Spleen (tissue), 7 donors: ENCODE data around the gene EHMT1.

Source experiments
- POLR2A ChIP-seq, 3 donors: fragments of 450-650 bp; IDR thresholded peaks; one replicate each; pipeline ENCODE4 v1.5.1; 2017; ENCODE audit warnings: antibody characterized with exemption in 3 of 3, mild to moderate bottlenecking in 1 of 3
- POLR2AphosphoS5 ChIP-seq, 3 donors: sonication (generic); formaldehyde crosslinking; IDR thresholded peaks; one replicate each; pipeline ENCODE4 v1.5.1; 2017; ENCODE audit warnings: antibody characterized with exemption in 3 of 3
- TF ChIP-seq, protein P1 (sequence below), 11 experiments: fragments of 200-600 bp in 7 of 11; fragments of 450-650 bp in 4 of 11; sonication (generic) in 4 of 11; IDR thresholded peaks in 8 of 11; conservative IDR thresholded peaks in 3 of 11; 1 replicate in 7 of 11; 2 replicates in 4 of 11; pipeline versions ENCODE4 v1.4.0 to v1.8.0; 2016 to 2021; ENCODE audit warnings: antibody characterized with exemption in 11 of 11, inconsistent platforms in 4 of 11, mild to moderate bottlenecking in 1 of 11
- donor health status: DM: no; HTN: no; CAD: no; lungs with moderate emphysema.
- donor health status: DM: no; HTN: no; CAD: no.
- donor health status: DM: no; HTN: no; CAD: no.

GRCh38 chr9:137799630-137799983 lies 180.8 kb downstream of the EHMT1 start:
- TF ChIP-seq, protein P1, sequence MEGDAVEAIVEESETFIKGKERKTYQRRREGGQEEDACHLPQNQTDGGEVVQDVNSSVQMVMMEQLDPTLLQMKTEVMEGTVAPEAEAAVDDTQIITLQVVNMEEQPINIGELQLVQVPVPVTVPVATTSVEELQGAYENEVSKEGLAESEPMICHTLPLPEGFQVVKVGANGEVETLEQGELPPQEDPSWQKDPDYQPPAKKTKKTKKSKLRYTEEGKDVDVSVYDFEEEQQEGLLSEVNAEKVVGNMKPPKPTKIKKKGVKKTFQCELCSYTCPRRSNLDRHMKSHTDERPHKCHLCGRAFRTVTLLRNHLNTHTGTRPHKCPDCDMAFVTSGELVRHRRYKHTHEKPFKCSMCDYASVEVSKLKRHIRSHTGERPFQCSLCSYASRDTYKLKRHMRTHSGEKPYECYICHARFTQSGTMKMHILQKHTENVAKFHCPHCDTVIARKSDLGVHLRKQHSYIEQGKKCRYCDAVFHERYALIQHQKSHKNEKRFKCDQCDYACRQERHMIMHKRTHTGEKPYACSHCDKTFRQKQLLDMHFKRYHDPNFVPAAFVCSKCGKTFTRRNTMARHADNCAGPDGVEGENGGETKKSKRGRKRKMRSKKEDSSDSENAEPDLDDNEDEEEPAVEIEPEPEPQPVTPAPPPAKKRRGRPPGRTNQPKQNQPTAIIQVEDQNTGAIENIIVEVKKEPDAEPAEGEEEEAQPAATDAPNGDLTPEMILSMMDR (IDR thresholded peaks at IDR 0.05 in 8 of 11, conservative IDR thresholded peaks at IDR 0.05 in 3 of 11): no peak
- no peak for TF ChIP-seq POLR2A (IDR thresholded peaks at IDR 0.05)
- TF ChIP-seq POLR2AphosphoS5 (IDR thresholded peaks at IDR 0.05): no peak
